Activated naive CD8-positive, alpha-beta T cell treated with anti-CD3 and anti-CD28 coated beads, Interleukin-2, amount 50 U/mL, for 24 hours (primary cell): ENCODE results near the gene ACAA2.
"Not testable (repeated sequence)": the region's sequence is repeated elsewhere in the genome, so short reads cannot be mapped to it uniquely, and the experiment has no call there.

Source experiments
- ATAC-seq: fragments of 150-1000 bp; cut with Tn5 transposase; one replicate; pipeline ENCODE4 v1.10.0; 2021
- DNase-seq: peaks from one replicate; pipeline ENCODE4 v3.0.0; 2021
- H3K27ac Mint-ChIP-seq: one replicate; pipeline ENCODE4 v1.8.0; 2021; ENCODE audit warnings: mild to moderate bottlenecking, mixed read lengths
- H3K27me3 Mint-ChIP-seq: one replicate; pipeline ENCODE4 v1.8.0; 2021; ENCODE audit warnings: mixed read lengths
- H3K36me3 Mint-ChIP-seq: one replicate; pipeline ENCODE4 v1.8.0; 2021; ENCODE audit warnings: low read depth, mixed read lengths
- H3K4me1 Mint-ChIP-seq: one replicate; pipeline ENCODE4 v1.8.0; 2021; ENCODE audit warnings: mixed read lengths
- H3K4me3 Mint-ChIP-seq: one replicate; pipeline ENCODE4 v1.8.0; 2021; ENCODE audit warnings: mild to moderate bottlenecking, moderate library complexity, mixed read lengths
- H3K9me3 Mint-ChIP-seq: one replicate; pipeline ENCODE4 v1.8.0; 2021; ENCODE audit warnings: mixed read lengths

Gene ACAA2

GRCh38 chr18:49837889-49838288 is 24.6 kb upstream of the ACAA2 start:
- Mint-ChIP-seq H3K36me3 (no peaks in the 10 kb centered on the region), H3K27ac (no peak overlapping the region), H3K4me1 (no peaks in the 10 kb centered on the region), H3K9me3 (no peaks in the 10 kb centered on the region), H3K27me3 (no peaks in the 10 kb centered on the region), H3K4me3 (no peak overlapping the region)
- ATAC-seq (no peak), DNase-seq (no peak)

GRCh38 chr18:49837316-49837835 is 24.0 kb upstream of the ACAA2 start:
- not testable (repeated sequence) for DNase-seq, H3K27me3 Mint-ChIP-seq, H3K36me3 Mint-ChIP-seq, H3K4me1 Mint-ChIP-seq, ATAC-seq, H3K27ac Mint-ChIP-seq, H3K4me3 Mint-ChIP-seq, H3K9me3 Mint-ChIP-seq

GRCh38 chr18:49835405-49835804 is 22.1 kb upstream of the ACAA2 start:
- DNase-seq: no peak
- Mint-ChIP-seq H3K4me1 (no peaks in the 10 kb centered on the region), H3K4me3 (no peak overlapping the region), H3K36me3 (no peaks in the 10 kb centered on the region), H3K9me3 (no peaks in the 10 kb centered on the region), H3K27ac (no peak overlapping the region), H3K27me3 (no peaks in the 10 kb centered on the region)
- no peak for ATAC-seq

GRCh38 chr18:49834258-49834657 is 20.9 kb upstream of the ACAA2 start:
- no peak for DNase-seq
- H3K4me3 Mint-ChIP-seq: no peak overlapping the region
- H3K27me3 Mint-ChIP-seq: peaks cover 4% of the 10 kb centered on the region
- peaks cover 3% of the 10 kb centered on the region for H3K9me3 Mint-ChIP-seq
- no peaks in the 10 kb centered on the region for H3K4me1 Mint-ChIP-seq
- no peaks in the 10 kb centered on the region for H3K36me3 Mint-ChIP-seq
- ATAC-seq: no peak
- H3K27ac Mint-ChIP-seq: no peak overlapping the region

- Mint-ChIP-seq H3K9me3 (peaks cover 7% of the 10 kb centered on the region), H3K4me3 (no peak overlapping the region), H3K27me3 (peaks cover 4% of the 10 kb centered on the region), H3K4me1 (no peaks in the 10 kb centered on the region), H3K36me3 (no peaks in the 10 kb centered on the region), H3K27ac (no peak overlapping the region)
- no peak for ATAC-seq
- no peak for DNase-seq
These were observed 20.5 kb upstream of the ACAA2 start for GRCh38 chr18:49833814-49834213.

GRCh38 chr18:49832221-49832647 is 18.9 kb upstream of the ACAA2 start:
- H3K9me3 Mint-ChIP-seq: peaks cover 15% of the 10 kb centered on the region
- DNase-seq (no peak), ATAC-seq (no peak)
- H3K4me1 Mint-ChIP-seq: no peaks in the 10 kb centered on the region
- H3K36me3 Mint-ChIP-seq: no peaks in the 10 kb centered on the region
- peaks cover 6% of the 10 kb centered on the region for H3K27me3 Mint-ChIP-seq
- no peak overlapping the region for H3K27ac Mint-ChIP-seq
- no peak overlapping the region for H3K4me3 Mint-ChIP-seq

- Mint-ChIP-seq H3K4me3 (no peak overlapping the region), H3K9me3 (peaks cover 24% of the 10 kb centered on the region), H3K27me3 (peaks cover 6% of the 10 kb centered on the region), H3K27ac (no peak overlapping the region), H3K36me3 (no peaks in the 10 kb centered on the region), H3K4me1 (no peaks in the 10 kb centered on the region)
- ATAC-seq: no peak
- DNase-seq: no peak
These were observed 14.7 kb upstream of the ACAA2 start for GRCh38 chr18:49827996-49828395.

GRCh38 chr18:49819823-49820671 is 6.7 kb upstream of the ACAA2 start:
- Mint-ChIP-seq H3K9me3 (no peaks in the 10 kb centered on the region), H3K4me1 (peaks cover 62% of the 10 kb centered on the region), H3K36me3 (peaks cover 8% of the 10 kb centered on the region), H3K27me3 (no peaks in the 10 kb centered on the region), H3K4me3 (peak overlapping the region; percentile 39), H3K27ac (peak overlapping the region; percentile 58)
- DNase-seq: peak; percentile 31
- peak; percentile 87 for ATAC-seq

- Mint-ChIP-seq H3K36me3 (peaks cover 8% of the 10 kb centered on the region), H3K27ac (peak overlapping the region; percentile 58), H3K4me1 (peaks cover 69% of the 10 kb centered on the region), H3K27me3 (no peaks in the 10 kb centered on the region), H3K9me3 (no peaks in the 10 kb centered on the region), H3K4me3 (peak overlapping the region; percentile 16)
- ATAC-seq (no peak), DNase-seq (no peak)
These were observed 5.8 kb upstream of the ACAA2 start for GRCh38 chr18:49819071-49819662.

GRCh38 chr18:49817947-49818346 is 4.6 kb upstream of the ACAA2 start:
- Mint-ChIP-seq H3K27ac (no peak overlapping the region), H3K9me3 (no peaks in the 10 kb centered on the region), H3K4me3 (no peak overlapping the region), H3K4me1 (peaks cover 72% of the 10 kb centered on the region), H3K27me3 (no peaks in the 10 kb centered on the region), H3K36me3 (peaks cover 8% of the 10 kb centered on the region)
- ATAC-seq (no peak), DNase-seq (no peak)

- Mint-ChIP-seq H3K9me3 (no peaks in the 10 kb centered on the region), H3K27ac (peak overlapping the region; percentile 21), H3K4me3 (no peak overlapping the region), H3K36me3 (peaks cover 9% of the 10 kb centered on the region), H3K27me3 (no peaks in the 10 kb centered on the region), H3K4me1 (peaks cover 72% of the 10 kb centered on the region)
- DNase-seq: no peak
- ATAC-seq: no peak
These were observed 2.6 kb upstream of the ACAA2 start for GRCh38 chr18:49815927-49816326.

GRCh38 chr18:49814147-49814499 is 790 bp upstream of the ACAA2 start:
- Mint-ChIP-seq H3K36me3 (peaks cover 18% of the 10 kb centered on the region), H3K9me3 (peaks cover 4% of the 10 kb centered on the region), H3K27ac (peak overlapping the region; percentile 97), H3K27me3 (no peaks in the 10 kb centered on the region), H3K4me3 (peak overlapping the region; percentile 95), H3K4me1 (peaks cover 57% of the 10 kb centered on the region)
- DNase-seq (peak; percentile 66), ATAC-seq (peak; percentile 74)

- DNase-seq: no peak
- Mint-ChIP-seq H3K36me3 (peaks cover 27% of the 10 kb centered on the region), H3K9me3 (peaks cover 12% of the 10 kb centered on the region), H3K27me3 (no peaks in the 10 kb centered on the region), H3K27ac (peak overlapping the region; percentile 97), H3K4me3 (peak overlapping the region; percentile 95), H3K4me1 (peaks cover 46% of the 10 kb centered on the region)
- ATAC-seq: no peak
These were observed 339 bp downstream of the ACAA2 start for GRCh38 chr18:49813069-49813318.

- peaks cover 41% of the 10 kb centered on the region for H3K4me1 Mint-ChIP-seq
- peak overlapping the region; percentile 97 for H3K27ac Mint-ChIP-seq
- peaks cover 12% of the 10 kb centered on the region for H3K9me3 Mint-ChIP-seq
- peaks cover 27% of the 10 kb centered on the region for H3K36me3 Mint-ChIP-seq
- no peaks in the 10 kb centered on the region for H3K27me3 Mint-ChIP-seq
- DNase-seq (no peak), ATAC-seq (no peak)
- H3K4me3 Mint-ChIP-seq: peak overlapping the region; percentile 95
These were observed 856 bp downstream of the ACAA2 start for GRCh38 chr18:49812286-49813068.
